SK-N-SH treated with all-trans-retinoic acid at 6 μM for 48 hours (cell line): ENCODE measurements around the gene TANGO6.

ENCODE experiments used
- CREB5 ChIP-seq: fragments of 250-450 bp; sonication (Bioruptor Pico); IDR thresholded peaks from 2 replicates; pipeline ENCODE4 v1.5.1; 2020; ENCODE audit warnings: low read depth, mild to moderate bottlenecking, moderate library complexity
- OSR1 ChIP-seq: fragments of 250-450 bp; sonication (Bioruptor Pico); IDR thresholded peaks from 2 replicates; pipeline ENCODE4 v1.8.0; 2022; ENCODE audit warnings: moderate library complexity, mild to moderate bottlenecking, inconsistent platforms
- POU6F1 ChIP-seq: fragments of 250-450 bp; sonication (Bioruptor Pico); IDR thresholded peaks from 2 replicates; pipeline ENCODE4 v1.8.0; 2021; ENCODE audit warnings: low read depth, mild to moderate bottlenecking, moderate library complexity, borderline replicate concordance
- ZNF70 ChIP-seq: fragments of 450-650 bp; formaldehyde crosslinking; IDR thresholded peaks from 2 replicates; pipeline ENCODE4 v1.5.0; 2020; ENCODE audit warnings: mild to moderate bottlenecking, moderate library complexity

DNA sequence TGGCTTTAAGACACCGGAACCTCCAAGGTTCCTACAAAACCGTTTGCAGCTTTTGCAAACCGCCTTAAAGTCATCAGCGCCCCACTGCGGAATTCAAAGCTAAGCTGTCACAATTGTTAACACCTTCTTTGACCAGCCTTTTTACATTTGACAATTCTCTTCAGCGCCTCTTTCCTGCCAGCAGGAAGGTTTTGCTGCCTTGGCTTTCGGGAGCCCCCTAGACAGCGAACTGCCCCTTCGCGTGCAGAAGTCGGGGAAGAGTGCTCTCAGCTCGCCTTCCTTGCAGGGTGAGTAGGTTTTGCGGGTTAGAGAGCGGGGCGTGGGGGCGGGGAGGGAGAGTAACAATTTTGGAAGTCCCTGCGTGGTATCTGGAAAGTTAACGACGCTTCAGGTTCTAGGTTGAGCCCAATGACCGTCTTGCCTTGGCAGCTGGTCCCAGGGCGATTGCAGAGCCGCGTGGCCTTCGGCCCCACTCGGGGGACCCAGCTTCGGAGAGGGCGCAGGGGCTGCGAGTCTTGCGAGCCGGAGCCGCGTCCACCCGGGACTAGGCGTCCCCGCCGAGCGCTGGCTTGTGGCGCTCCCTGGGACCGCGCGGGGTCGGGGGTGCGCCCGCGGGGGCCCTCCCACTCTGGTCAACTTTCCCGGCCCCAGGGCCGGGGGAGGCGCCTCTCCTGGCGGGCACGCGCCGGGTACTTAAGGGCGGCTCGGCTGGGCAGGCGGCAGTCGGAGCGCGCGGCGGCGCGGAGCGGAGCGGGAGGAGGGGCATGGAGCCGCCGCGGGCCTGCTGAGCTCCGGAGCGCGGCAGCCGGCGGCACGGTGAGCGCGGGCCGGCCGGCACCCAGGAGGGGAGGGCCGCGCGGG, 262.4 kb downstream of the TANGO6 start, which contains the start of gene HAS3:
- no peak for TF ChIP-seq CREB5
- no peak for TF ChIP-seq OSR1 (CRISPR knock-in tag)
- no peak for TF ChIP-seq POU6F1
- TF ChIP-seq ZNF70 (CRISPR knock-in tag): no peak
